Activated B cell treated with CpG ODN at 0.5 μM for 24 hours (primary cell): ENCODE results near the gene GORAB. TPM values are rescaled to one million over a fixed set of nuclear protein-coding genes. Genes with fewer than 3 reads are reported as not detected.

ENCODE experiments used
- ATAC-seq: fragments of 200-7000 bp; cut with Tn5 transposase; one replicate; pipeline ENCODE4 v1.10.0; 2021; ENCODE audit warnings: low read depth, mild to moderate bottlenecking, moderate library complexity
- CTCF ChIA-PET: fragments of 350-600 bp; sonication (Branson Sonifier 250); formaldehyde crosslinking; loops from one replicate; lab custom pipeline; 2021; ENCODE audit warnings: antibody characterized with exemption; lab: Charles Lee
- POLR2A ChIA-PET: fragments of 350-600 bp; sonication (Branson Sonifier 250); formaldehyde crosslinking; loops from one replicate; lab custom pipeline; 2021; ENCODE audit warnings: antibody characterized with exemption; lab: Charles Lee
- DNase-seq: peaks from one replicate; pipeline ENCODE4 v3.0.0; 2022
- H3K27ac Mint-ChIP-seq: one replicate; pipeline ENCODE4 v1.8.0; 2020; ENCODE audit warnings: mixed read lengths
- H3K27me3 Mint-ChIP-seq: one replicate; pipeline ENCODE4 v1.8.0; 2021; ENCODE audit warnings: mixed read lengths
- H3K36me3 Mint-ChIP-seq: one replicate; pipeline ENCODE4 v1.8.0; 2021; ENCODE audit warnings: low read depth, mixed read lengths
- H3K4me1 Mint-ChIP-seq: one replicate; pipeline ENCODE4 v1.8.0; 2021; ENCODE audit warnings: mixed read lengths
- H3K4me3 Mint-ChIP-seq: one replicate; pipeline ENCODE4 v1.8.0; 2020; ENCODE audit warnings: mild to moderate bottlenecking, mixed read lengths
- H3K9me3 Mint-ChIP-seq: one replicate; pipeline ENCODE4 v1.8.0; 2020; ENCODE audit warnings: mixed read lengths
- intact Hi-C: fragments of 100-400 bp; cut with micrococcal nuclease; formaldehyde crosslinking; loops from one replicate; pipeline ENCODE4 v1.15.1; 2024
- total RNA-seq: library from RNA; stranded (reverse); gene quantifications from 2 replicates; pipeline ENCODE4 v1.2.3, GENCODE V29; 2022
- TF ChIP-seq, protein P1 (sequence below): fragments of 200-600 bp; IDR thresholded peaks from one replicate; pipeline ENCODE4 v1.8.0; 2022; ENCODE audit warnings: antibody characterized with exemption, mild to moderate bottlenecking

Gene GORAB
- total RNA-seq, 1 donor from 2014 or later, result 20.0 TPM

DNA sequence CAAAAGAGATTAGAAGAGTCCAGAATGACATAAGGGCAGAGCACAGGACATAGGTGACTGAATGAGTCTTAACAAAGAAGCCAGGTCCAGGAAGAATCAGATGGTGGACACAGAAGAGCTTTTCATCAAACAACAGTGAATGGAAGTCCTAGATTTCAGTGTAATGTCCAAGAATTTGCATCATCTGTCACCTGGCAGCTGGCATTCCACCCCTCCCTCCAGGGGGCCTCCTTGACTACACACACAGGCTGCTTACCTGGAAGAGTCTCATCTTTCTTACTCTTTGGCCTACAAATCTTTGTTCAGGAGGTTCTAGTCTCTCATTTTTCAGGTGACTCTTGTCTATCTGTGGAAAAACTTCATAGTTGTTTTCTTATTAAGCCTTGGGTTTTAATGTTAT lies 36.2 kb downstream of the GORAB start:
- intact Hi-C loops, result no loop called here
- CTCF ChIA-PET, result no interaction called here
- Mint-ChIP-seq H3K4me3 (no peak overlapping the region), H3K9me3 (peaks cover 9% of the 10 kb centered on the region), H3K4me1 (no peaks in the 10 kb centered on the region), H3K27ac (no peak overlapping the region), H3K27me3 (peaks cover 5% of the 10 kb centered on the region), H3K36me3 (no peaks in the 10 kb centered on the region)
- TF ChIP-seq, protein P1, sequence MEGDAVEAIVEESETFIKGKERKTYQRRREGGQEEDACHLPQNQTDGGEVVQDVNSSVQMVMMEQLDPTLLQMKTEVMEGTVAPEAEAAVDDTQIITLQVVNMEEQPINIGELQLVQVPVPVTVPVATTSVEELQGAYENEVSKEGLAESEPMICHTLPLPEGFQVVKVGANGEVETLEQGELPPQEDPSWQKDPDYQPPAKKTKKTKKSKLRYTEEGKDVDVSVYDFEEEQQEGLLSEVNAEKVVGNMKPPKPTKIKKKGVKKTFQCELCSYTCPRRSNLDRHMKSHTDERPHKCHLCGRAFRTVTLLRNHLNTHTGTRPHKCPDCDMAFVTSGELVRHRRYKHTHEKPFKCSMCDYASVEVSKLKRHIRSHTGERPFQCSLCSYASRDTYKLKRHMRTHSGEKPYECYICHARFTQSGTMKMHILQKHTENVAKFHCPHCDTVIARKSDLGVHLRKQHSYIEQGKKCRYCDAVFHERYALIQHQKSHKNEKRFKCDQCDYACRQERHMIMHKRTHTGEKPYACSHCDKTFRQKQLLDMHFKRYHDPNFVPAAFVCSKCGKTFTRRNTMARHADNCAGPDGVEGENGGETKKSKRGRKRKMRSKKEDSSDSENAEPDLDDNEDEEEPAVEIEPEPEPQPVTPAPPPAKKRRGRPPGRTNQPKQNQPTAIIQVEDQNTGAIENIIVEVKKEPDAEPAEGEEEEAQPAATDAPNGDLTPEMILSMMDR, result no peak
- POLR2A ChIA-PET, result no interaction called here
- no peak for ATAC-seq
- no peak for DNase-seq

DNA sequence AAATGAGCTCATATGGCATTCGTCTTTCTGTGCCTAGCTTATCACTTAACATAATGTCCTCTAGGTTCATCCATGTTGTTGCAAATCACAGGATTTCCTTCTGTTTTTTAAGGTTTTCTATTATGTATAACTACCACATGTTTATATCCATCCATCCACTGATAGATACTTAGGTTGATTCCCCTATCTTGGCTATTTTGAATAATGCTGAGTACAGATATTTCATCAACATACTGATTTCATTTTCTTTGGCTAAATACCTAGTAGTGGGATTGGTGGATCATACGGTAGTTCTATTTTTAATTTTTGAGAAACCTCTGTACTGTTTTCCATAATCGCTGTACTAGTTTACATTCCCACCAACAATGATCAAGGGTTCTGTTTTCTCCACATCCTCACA lies 45.0 kb downstream of the GORAB start:
- DNase-seq (no peak), ATAC-seq (no peak)
- Mint-ChIP-seq H3K4me1 (no peaks in the 10 kb centered on the region), H3K36me3 (no peaks in the 10 kb centered on the region), H3K27ac (no peak overlapping the region), H3K9me3 (peaks cover 5% of the 10 kb centered on the region), H3K4me3 (no peak overlapping the region), H3K27me3 (peaks cover 3% of the 10 kb centered on the region)
- TF ChIP-seq, protein P1, result no peak
- intact Hi-C loops, result no loop called here
- ChIA-PET POLR2A (no interaction called here), CTCF (no interaction called here)

DNA sequence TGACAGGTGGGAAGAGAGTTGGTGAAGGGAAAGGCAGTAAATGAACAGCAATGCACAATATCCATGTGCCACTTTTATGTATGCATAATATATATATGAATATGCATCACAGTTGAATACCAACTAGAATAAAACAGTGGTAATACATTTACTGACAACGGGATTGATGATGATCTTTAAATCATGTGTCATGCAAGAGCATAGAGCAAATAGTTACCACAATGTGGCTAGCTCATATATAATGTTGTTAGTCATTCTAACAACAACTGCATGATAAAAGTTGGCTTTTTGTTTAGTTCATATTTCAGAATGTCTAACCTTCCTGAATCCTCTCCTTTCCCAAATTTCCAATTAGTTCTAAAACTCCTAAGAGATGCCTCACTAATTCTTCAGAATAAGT lies 46.4 kb downstream of the GORAB start:
- Mint-ChIP-seq H3K4me3 (no peak overlapping the region), H3K4me1 (no peaks in the 10 kb centered on the region), H3K27ac (no peak overlapping the region), H3K9me3 (no peaks in the 10 kb centered on the region), H3K27me3 (peaks cover 3% of the 10 kb centered on the region), H3K36me3 (no peaks in the 10 kb centered on the region)
- intact Hi-C loops, result no loop called here
- TF ChIP-seq, protein P1, result no peak
- CTCF ChIA-PET, result no interaction called here
- POLR2A ChIA-PET, result no interaction called here
- DNase-seq (no peak), ATAC-seq (no peak)

DNA sequence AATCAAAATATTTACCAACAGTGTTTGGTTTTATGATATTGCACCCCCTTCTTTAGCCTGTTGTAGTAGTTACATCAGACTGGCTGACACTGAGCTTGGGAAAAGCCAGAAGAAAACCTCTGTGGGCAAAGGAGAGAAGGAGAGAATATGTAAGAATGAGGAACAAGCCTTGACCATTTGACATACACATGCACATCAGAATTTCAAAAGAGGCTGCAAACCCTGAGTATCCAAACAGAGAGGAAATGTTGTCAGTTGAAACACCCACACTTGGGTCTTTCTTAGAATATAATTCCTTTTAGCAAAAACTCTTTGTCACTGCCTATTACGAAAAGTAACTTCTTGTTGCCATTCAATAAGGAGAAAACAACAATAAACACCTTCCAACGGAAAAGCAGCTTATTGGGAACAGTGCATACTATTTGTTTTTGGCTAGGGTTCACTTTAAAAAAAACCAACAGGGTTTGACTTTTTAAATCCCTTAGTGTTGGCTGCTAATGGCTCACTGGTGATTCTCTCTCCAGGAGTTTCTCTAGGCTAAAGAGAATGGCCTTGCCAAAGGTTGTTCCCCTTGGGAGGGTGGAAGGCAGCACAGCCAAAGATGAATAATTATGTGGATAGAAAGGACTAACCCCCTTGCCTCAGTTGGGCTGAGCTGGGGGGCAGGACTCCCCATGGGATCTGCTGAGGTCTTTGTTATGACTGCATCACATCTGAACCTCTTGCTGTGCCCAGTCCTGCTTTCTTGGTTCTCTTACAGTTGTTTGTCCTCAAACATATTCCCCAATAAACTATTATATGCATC lies 48.9 kb downstream of the GORAB start:
- H3K27ac Mint-ChIP-seq, result no peak overlapping the region
- no peaks in the 10 kb centered on the region for H3K4me1 Mint-ChIP-seq
- ChIA-PET POLR2A (no interaction called here), CTCF (no interaction called here)
- ATAC-seq, result no peak
- H3K4me3 Mint-ChIP-seq, result no peak overlapping the region
- peaks cover 3% of the 10 kb centered on the region for H3K27me3 Mint-ChIP-seq
- intact Hi-C loops, result no loop called here
- H3K9me3 Mint-ChIP-seq, result no peaks in the 10 kb centered on the region
- DNase-seq, result no peak
- no peaks in the 10 kb centered on the region for H3K36me3 Mint-ChIP-seq
- TF ChIP-seq, protein P1, result no peak

DNA sequence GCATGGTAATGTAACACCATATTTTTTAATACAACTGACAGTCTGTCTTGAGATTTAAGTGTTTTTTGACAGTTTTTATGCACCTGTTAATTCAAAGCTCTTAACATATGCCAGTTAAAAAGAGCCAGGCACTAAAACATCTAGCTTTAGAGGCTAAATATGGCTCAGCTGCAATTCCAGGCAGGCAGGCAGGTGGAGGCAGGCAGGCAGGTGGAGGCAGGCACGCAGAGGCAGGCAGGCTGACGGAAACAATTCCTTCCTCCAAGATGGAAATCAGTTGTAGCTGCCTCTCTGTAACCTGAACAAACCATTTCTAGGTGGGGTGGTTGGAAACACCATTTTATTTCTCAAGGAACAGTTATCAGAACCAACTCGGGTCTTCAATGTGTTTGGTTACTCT lies 51.2 kb downstream of the GORAB start:
- Mint-ChIP-seq H3K9me3 (no peaks in the 10 kb centered on the region), H3K27me3 (peaks cover 3% of the 10 kb centered on the region), H3K27ac (no peak overlapping the region), H3K4me1 (no peaks in the 10 kb centered on the region), H3K4me3 (no peak overlapping the region), H3K36me3 (no peaks in the 10 kb centered on the region)
- ChIA-PET POLR2A (no interaction called here), CTCF (no interaction called here)
- intact Hi-C loops, result no loop called here
- DNase-seq, result no peak
- no peak for ATAC-seq
- TF ChIP-seq, protein P1, result no peak
